HEK293 (cell line): ENCODE data around the gene FKBP7.
A peak's percentile ranks its signal among the peaks of the same experiment; 100 is the strongest.

ENCODE experiments used
- GLIS1 ChIP-seq: fragments of 450-650 bp; formaldehyde crosslinking; IDR thresholded peaks from 2 replicates; pipeline ENCODE4 v1.5.1; 2016; ENCODE audit warnings: missing biosample characterization, missing genetic modification characterization
- GLIS2 ChIP-seq: fragments of 450-650 bp; formaldehyde crosslinking; IDR thresholded peaks from 2 replicates; pipeline ENCODE4 v1.5.1; 2016; ENCODE audit warnings: missing biosample characterization, missing genetic modification characterization
- HOXC10 ChIP-seq: sonication (generic); formaldehyde crosslinking; IDR thresholded peaks from 2 replicates; pipeline ENCODE4 v1.8.1; 2023; ENCODE audit warnings: mild to moderate bottlenecking, missing genetic modification reagents
- IKZF3 ChIP-seq: fragments of 450-650 bp; IDR thresholded peaks from 2 replicates; pipeline ENCODE4 v1.5.0; 2018; ENCODE audit warnings: missing biosample characterization, mild to moderate bottlenecking, missing genetic modification characterization, moderate library complexity
- KLF1 ChIP-seq: fragments of 450-650 bp; formaldehyde crosslinking; IDR thresholded peaks from 2 replicates; pipeline ENCODE4 v1.5.1; 2016; ENCODE audit warnings: missing biosample characterization, missing genetic modification characterization
- REPIN1 ChIP-seq: fragments of 450-650 bp; formaldehyde crosslinking; IDR thresholded peaks from 2 replicates; pipeline ENCODE4 v1.5.1; 2017; ENCODE audit warnings: missing biosample characterization, missing genetic modification characterization, low read depth
- SETDB1 ChIP-seq: IDR thresholded peaks from one replicate; pipeline ENCODE4 v1.6.1; 2017; ENCODE audit warnings: mild to moderate bottlenecking, low read length, moderate library complexity, mixed read lengths; ENCODE audit not compliant: insufficient read length
- ZEB2 ChIP-seq: fragments of 450-650 bp; formaldehyde crosslinking; IDR thresholded peaks from 2 replicates; pipeline ENCODE4 v1.5.1; 2016; ENCODE audit warnings: missing biosample characterization, missing genetic modification characterization
- ZIC2 ChIP-seq: fragments of 450-650 bp; formaldehyde crosslinking; IDR thresholded peaks from 2 replicates; pipeline ENCODE4 v1.5.1; 2016; ENCODE audit warnings: missing biosample characterization, missing genetic modification characterization
- ZNF146 ChIP-seq: fragments of 450-650 bp; formaldehyde crosslinking; IDR thresholded peaks from 2 replicates; pipeline ENCODE4 v1.5.1; 2016; ENCODE audit warnings: missing biosample characterization, missing genetic modification characterization
- ZNF157 ChIP-seq: fragments of 450-650 bp; formaldehyde crosslinking; IDR thresholded peaks from 2 replicates; pipeline ENCODE4 v1.5.1; 2016; ENCODE audit warnings: missing biosample characterization, missing genetic modification characterization
- ZNF324 ChIP-seq: fragments of 450-650 bp; formaldehyde crosslinking; IDR thresholded peaks from 2 replicates; pipeline ENCODE4 v1.5.1; 2016; ENCODE audit warnings: missing biosample characterization, missing genetic modification characterization
- ZNF366 ChIP-seq: fragments of 450-650 bp; formaldehyde crosslinking; conservative IDR thresholded peaks from 2 replicates; pipeline ENCODE4 v1.5.1; 2016; ENCODE audit warnings: missing biosample characterization, missing genetic modification characterization
- ZNF416 ChIP-seq: fragments of 450-650 bp; formaldehyde crosslinking; IDR thresholded peaks from 2 replicates; pipeline ENCODE4 v1.5.1; 2016; ENCODE audit warnings: missing biosample characterization, missing genetic modification characterization
- ZNF555 ChIP-seq: fragments of 450-650 bp; formaldehyde crosslinking; conservative IDR thresholded peaks from 2 replicates; pipeline ENCODE4 v1.5.1; 2017; ENCODE audit warnings: missing biosample characterization, mild to moderate bottlenecking, missing genetic modification characterization, inconsistent platforms
- ZNF571 ChIP-seq: fragments of 450-650 bp; formaldehyde crosslinking; IDR thresholded peaks from 2 replicates; pipeline ENCODE4 v1.5.0; 2017; ENCODE audit warnings: missing biosample characterization, missing genetic modification characterization
- ZNF600 ChIP-seq: fragments of 450-650 bp; formaldehyde crosslinking; IDR thresholded peaks from 2 replicates; pipeline ENCODE4 v1.5.1; 2016; ENCODE audit warnings: missing biosample characterization, missing genetic modification characterization
- ZNF629 ChIP-seq: fragments of 450-650 bp; formaldehyde crosslinking; IDR thresholded peaks from 2 replicates; pipeline ENCODE4 v1.5.1; 2017; ENCODE audit warnings: missing biosample characterization, missing genetic modification characterization
- ZNF654 ChIP-seq: fragments of 450-650 bp; formaldehyde crosslinking; IDR thresholded peaks from 2 replicates; pipeline ENCODE4 v1.5.1; 2016; ENCODE audit warnings: low read depth, missing biosample characterization, missing genetic modification characterization
- ZNF660 ChIP-seq: fragments of 450-650 bp; IDR thresholded peaks from 2 replicates; pipeline ENCODE4 v1.5.1; 2018; ENCODE audit warnings: missing biosample characterization, mild to moderate bottlenecking, missing genetic modification characterization
- ZSCAN30 ChIP-seq: fragments of 450-650 bp; IDR thresholded peaks from 2 replicates; pipeline ENCODE4 v1.5.1; 2018; ENCODE audit warnings: missing biosample characterization, mild to moderate bottlenecking, missing genetic modification characterization, moderate library complexity
- TF ChIP-seq, protein P1 (sequence below): fragments of 450-650 bp; formaldehyde crosslinking; conservative IDR thresholded peaks from 2 replicates; pipeline ENCODE4 v1.5.1; 2016; ENCODE audit warnings: low read depth, missing biosample characterization, missing genetic modification characterization
- TF ChIP-seq, protein P2 (sequence below): fragments of 450-650 bp; formaldehyde crosslinking; IDR thresholded peaks from 2 replicates; pipeline ENCODE4 v1.5.1; 2016; ENCODE audit warnings: missing biosample characterization, missing genetic modification characterization
- TF ChIP-seq, protein P3 (sequence below): fragments of 450-650 bp; formaldehyde crosslinking; conservative IDR thresholded peaks from 2 replicates; pipeline ENCODE4 v1.5.1; 2016; ENCODE audit warnings: low read depth, missing biosample characterization, missing genetic modification characterization
- TF ChIP-seq, protein P4 (sequence below): fragments of 450-650 bp; formaldehyde crosslinking; IDR thresholded peaks from 2 replicates; pipeline ENCODE4 v1.5.1; 2017; ENCODE audit warnings: missing biosample characterization, missing genetic modification characterization
- TF ChIP-seq, protein P5 (sequence below): fragments of 450-650 bp; formaldehyde crosslinking; optimal IDR thresholded peaks from 2 replicates; pipeline ENCODE3; 2016; ENCODE audit warnings: missing biosample characterization, mild to moderate bottlenecking, missing genetic modification characterization

Gene FKBP7

DNA sequence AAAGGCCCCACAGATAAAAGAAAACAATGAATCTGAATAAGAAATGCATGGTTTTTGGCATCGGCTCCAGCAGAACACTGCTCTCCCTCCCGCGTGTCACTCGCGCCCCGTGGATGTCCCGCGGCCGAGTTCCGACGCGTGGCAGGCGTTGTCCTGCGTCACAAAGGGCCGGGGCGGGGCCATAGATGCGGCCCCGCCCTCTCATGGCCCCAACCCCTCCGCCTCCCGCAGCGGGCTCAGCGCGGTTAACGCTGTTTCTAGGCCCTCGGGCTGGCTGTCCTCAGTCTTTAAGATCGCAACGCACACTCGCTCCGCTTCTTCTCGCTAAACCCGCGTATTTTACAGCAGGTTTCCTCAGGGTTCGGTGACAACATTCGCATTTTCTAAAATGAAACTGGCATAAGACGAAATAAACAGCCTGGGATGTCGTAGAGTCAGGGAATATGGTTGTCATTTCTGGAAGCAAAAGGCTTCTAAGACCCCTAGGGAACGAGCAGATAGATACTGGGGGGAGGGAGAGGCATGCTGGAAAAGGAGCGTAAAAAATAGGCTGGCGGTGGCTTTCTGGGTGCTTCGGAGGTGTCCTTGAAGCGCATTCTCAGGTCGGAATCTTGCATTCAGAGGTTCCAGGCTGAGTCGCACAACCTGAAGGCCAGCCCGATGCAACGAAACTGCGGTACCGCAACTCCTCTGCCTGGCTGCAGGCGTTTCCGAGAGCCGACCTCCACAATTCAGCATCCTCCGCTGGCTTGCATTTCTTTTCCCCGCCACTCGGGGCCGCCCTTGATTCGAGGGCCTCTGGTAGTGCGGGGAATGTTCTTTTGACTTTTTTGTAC lies at the start of gene FKBP7 (continued):
- TF ChIP-seq ZIC2 (tag by site-specific recombination) (peak; percentile 60), IKZF3 (tag by site-specific recombination) (peak; percentile 59; the same call in 1 of the 2 replicates), ZNF654 (tag by site-specific recombination) (peak; percentile 66), GLIS1 (peak; percentile 81), ZSCAN30 (tag by site-specific recombination) (peak; percentile 65), REPIN1 (no peak), ZNF146 (tag by site-specific recombination) (peak; percentile 73; the same call in 1 of the 2 replicates), SETDB1 (peak; percentile 72), ZNF324 (no peak), HOXC10 (CRISPR knock-in tag) (no peak), ZNF600 (peak; percentile 18; the same call in 1 of the 2 replicates), ZNF571 (tag by site-specific recombination) (no peak), GLIS2 (tag by site-specific recombination) (peak; percentile 74), ZNF555 (tag by site-specific recombination) (no peak), ZNF157 (tag by site-specific recombination) (no peak), ZNF629 (tag by site-specific recombination) (peak; percentile 88), ZNF416 (tag by site-specific recombination) (no peak), ZNF366 (tag by site-specific recombination) (no peak), ZNF660 (peak; percentile 46; the same call in 1 of the 2 replicates), KLF1 (tag by site-specific recombination) (peak; percentile 70), ZEB2 (peak; percentile 62)
- TF ChIP-seq, protein P1, sequence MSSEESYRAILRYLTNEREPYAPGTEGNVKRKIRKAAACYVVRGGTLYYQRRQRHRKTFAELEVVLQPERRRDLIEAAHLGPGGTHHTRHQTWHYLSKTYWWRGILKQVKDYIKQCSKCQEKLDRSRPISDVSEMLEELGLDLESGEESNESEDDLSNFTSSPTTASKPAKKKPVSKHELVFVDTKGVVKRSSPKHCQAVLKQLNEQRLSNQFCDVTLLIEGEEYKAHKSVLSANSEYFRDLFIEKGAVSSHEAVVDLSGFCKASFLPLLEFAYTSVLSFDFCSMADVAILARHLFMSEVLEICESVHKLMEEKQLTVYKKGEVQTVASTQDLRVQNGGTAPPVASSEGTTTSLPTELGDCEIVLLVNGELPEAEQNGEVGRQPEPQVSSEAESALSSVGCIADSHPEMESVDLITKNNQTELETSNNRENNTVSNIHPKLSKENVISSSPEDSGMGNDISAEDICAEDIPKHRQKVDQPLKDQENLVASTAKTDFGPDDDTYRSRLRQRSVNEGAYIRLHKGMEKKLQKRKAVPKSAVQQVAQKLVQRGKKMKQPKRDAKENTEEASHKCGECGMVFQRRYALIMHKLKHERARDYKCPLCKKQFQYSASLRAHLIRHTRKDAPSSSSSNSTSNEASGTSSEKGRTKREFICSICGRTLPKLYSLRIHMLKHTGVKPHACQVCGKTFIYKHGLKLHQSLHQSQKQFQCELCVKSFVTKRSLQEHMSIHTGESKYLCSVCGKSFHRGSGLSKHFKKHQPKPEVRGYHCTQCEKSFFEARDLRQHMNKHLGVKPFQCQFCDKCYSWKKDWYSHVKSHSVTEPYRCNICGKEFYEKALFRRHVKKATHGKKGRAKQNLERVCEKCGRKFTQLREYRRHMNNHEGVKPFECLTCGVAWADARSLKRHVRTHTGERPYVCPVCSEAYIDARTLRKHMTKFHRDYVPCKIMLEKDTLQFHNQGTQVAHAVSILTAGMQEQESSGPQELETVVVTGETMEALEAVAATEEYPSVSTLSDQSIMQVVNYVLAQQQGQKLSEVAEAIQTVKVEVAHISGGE (tag by site-specific recombination) = 0 out of 2 replicates have a peak, but pooled peaks have one; percentile 12
- TF ChIP-seq, protein P2, sequence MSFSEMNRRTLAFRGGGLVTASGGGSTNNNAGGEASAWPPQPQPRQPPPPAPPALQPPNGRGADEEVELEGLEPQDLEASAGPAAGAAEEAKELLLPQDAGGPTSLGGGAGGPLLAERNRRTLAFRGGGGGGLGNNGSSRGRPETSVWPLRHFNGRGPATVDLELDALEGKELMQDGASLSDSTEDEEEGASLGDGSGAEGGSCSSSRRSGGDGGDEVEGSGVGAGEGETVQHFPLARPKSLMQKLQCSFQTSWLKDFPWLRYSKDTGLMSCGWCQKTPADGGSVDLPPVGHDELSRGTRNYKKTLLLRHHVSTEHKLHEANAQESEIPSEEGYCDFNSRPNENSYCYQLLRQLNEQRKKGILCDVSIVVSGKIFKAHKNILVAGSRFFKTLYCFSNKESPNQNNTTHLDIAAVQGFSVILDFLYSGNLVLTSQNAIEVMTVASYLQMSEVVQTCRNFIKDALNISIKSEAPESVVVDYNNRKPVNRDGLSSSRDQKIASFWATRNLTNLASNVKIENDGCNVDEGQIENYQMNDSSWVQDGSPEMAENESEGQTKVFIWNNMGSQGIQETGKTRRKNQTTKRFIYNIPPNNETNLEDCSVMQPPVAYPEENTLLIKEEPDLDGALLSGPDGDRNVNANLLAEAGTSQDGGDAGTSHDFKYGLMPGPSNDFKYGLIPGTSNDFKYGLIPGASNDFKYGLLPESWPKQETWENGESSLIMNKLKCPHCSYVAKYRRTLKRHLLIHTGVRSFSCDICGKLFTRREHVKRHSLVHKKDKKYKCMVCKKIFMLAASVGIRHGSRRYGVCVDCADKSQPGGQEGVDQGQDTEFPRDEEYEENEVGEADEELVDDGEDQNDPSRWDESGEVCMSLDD (tag by site-specific recombination) = no peak
- TF ChIP-seq, protein P3, sequence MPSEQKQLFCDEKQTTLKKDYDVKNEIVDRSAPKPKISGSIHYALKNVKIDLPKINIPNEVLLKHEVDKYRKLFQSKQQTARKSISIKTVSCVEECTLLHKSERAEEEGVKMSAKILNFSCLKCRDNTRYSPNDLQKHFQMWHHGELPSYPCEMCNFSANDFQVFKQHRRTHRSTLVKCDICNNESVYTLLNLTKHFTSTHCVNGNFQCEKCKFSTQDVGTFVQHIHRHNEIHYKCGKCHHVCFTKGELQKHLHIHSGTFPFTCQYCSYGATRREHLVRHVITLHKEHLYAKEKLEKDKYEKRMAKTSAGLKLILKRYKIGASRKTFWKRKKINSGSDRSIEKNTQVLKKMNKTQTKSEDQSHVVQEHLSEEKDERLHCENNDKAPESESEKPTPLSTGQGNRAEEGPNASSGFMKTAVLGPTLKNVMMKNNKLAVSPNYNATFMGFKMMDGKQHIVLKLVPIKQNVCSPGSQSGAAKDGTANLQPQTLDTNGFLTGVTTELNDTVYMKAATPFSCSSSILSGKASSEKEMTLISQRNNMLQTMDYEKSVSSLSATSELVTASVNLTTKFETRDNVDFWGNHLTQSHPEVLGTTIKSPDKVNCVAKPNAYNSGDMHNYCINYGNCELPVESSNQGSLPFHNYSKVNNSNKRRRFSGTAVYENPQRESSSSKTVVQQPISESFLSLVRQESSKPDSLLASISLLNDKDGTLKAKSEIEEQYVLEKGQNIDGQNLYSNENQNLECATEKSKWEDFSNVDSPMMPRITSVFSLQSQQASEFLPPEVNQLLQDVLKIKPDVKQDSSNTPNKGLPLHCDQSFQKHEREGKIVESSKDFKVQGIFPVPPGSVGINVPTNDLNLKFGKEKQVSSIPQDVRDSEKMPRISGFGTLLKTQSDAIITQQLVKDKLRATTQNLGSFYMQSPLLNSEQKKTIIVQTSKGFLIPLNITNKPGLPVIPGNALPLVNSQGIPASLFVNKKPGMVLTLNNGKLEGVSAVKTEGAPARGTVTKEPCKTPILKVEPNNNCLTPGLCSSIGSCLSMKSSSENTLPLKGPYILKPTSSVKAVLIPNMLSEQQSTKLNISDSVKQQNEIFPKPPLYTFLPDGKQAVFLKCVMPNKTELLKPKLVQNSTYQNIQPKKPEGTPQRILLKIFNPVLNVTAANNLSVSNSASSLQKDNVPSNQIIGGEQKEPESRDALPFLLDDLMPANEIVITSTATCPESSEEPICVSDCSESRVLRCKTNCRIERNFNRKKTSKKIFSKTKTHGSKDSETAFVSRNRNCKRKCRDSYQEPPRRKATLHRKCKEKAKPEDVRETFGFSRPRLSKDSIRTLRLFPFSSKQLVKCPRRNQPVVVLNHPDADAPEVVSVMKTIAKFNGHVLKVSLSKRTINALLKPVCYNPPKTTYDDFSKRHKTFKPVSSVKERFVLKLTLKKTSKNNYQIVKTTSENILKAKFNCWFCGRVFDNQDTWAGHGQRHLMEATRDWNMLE (tag by site-specific recombination) = no peak
- TF ChIP-seq, protein P4, sequence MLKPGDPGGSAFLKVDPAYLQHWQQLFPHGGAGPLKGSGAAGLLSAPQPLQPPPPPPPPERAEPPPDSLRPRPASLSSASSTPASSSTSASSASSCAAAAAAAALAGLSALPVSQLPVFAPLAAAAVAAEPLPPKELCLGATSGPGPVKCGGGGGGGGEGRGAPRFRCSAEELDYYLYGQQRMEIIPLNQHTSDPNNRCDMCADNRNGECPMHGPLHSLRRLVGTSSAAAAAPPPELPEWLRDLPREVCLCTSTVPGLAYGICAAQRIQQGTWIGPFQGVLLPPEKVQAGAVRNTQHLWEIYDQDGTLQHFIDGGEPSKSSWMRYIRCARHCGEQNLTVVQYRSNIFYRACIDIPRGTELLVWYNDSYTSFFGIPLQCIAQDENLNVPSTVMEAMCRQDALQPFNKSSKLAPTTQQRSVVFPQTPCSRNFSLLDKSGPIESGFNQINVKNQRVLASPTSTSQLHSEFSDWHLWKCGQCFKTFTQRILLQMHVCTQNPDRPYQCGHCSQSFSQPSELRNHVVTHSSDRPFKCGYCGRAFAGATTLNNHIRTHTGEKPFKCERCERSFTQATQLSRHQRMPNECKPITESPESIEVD = peak; percentile 63; the same call in 1 of the 2 replicates
- TF ChIP-seq, protein P5, sequence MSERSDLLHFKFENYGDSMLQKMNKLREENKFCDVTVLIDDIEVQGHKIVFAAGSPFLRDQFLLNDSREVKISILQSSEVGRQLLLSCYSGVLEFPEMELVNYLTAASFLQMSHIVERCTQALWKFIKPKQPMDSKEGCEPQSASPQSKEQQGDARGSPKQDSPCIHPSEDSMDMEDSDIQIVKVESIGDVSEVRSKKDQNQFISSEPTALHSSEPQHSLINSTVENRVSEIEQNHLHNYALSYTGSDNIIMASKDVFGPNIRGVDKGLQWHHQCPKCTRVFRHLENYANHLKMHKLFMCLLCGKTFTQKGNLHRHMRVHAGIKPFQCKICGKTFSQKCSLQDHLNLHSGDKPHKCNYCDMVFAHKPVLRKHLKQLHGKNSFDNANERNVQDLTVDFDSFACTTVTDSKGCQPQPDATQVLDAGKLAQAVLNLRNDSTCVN (tag by site-specific recombination) = peak; percentile 50
